SK-N-MC (cell line): Measurements from ENCODE around the gene PSMA2.

Source experiments
- DNase-seq: peaks from one replicate; pipeline ENCODE4 v3.0.0-alpha.2; 2011; ENCODE audit warnings: low read depth, low spot score
- H3K27ac ChIP-seq: fragments of 200-600 bp; sonication (generic); 2 replicates; pipeline ENCODE4 v1.5.1; 2016; ENCODE audit warnings: mixed run types
- H3K36me3 ChIP-seq: fragments of 200-600 bp; sonication (generic); 2 replicates; pipeline ENCODE4 v1.6.1; 2017; ENCODE audit warnings: antibody characterized with exemption, low read length, mixed read lengths; ENCODE audit not compliant: insufficient read depth
- H3K4me3 ChIP-seq: fragments of 200-600 bp; sonication (generic); 2 replicates; pipeline ENCODE4 v1.5.1; 2016
- H3K9ac ChIP-seq: fragments of 200-600 bp; sonication (generic); 2 replicates; pipeline ENCODE4 v1.8.0; 2017; ENCODE audit warnings: mixed run types, mixed read lengths; ENCODE audit not compliant: insufficient read length
- H3K9me3 ChIP-seq: fragments of 200-600 bp; sonication (generic); 2 replicates; pipeline ENCODE4 v1.6.1; 2017; ENCODE audit warnings: low read depth, mild to moderate bottlenecking, antibody characterized with exemption, low read length, moderate library complexity, mixed read lengths
- EZH2 ChIP-seq: fragments of 200-600 bp; sonication (generic); IDR thresholded peaks from one replicate; pipeline ENCODE4 v1.6.1; 2017; ENCODE audit warnings: antibody characterized with exemption
- FOXP2 ChIP-seq: optimal IDR thresholded peaks from 2 replicates; pipeline ENCODE3; 2011; ENCODE audit warnings: mild to moderate bottlenecking, moderate library complexity; ENCODE audit not compliant: insufficient read depth; ENCODE audit errors: extremely low read length, control extremely low read depth
- POLR2AphosphoS5 ChIP-seq: IDR thresholded peaks from 2 replicates; pipeline ENCODE4 v1.6.1; 2012; ENCODE audit warnings: mild to moderate bottlenecking, low read depth, low read length, borderline replicate concordance

The PSMA2 gene

GRCh38 chr7:42915356-42915755, 16.6 kb downstream of the PSMA2 start:
- peaks cover 52% of the 10 kb centered on the region for H3K36me3 ChIP-seq
- no peak overlapping the region for H3K4me3 ChIP-seq
- no peak overlapping the region for H3K27ac ChIP-seq
- DNase-seq, result no peak
- no peak overlapping the region for H3K9ac ChIP-seq
- TF ChIP-seq EZH2 (no peak), FOXP2 (no peak)
- no peaks in the 10 kb centered on the region for H3K9me3 ChIP-seq

GRCh38 chr7:42914421-42915045, 17.4 kb downstream of the PSMA2 start:
- peak overlapping the region; percentile 49; the same call in 1 of the 2 replicates for H3K27ac ChIP-seq
- no peak overlapping the region for H3K9ac ChIP-seq
- no peak overlapping the region for H3K4me3 ChIP-seq
- peaks cover 48% of the 10 kb centered on the region for H3K36me3 ChIP-seq
- TF ChIP-seq FOXP2, result no peak
- H3K9me3 ChIP-seq, result no peaks in the 10 kb centered on the region
- no peak for DNase-seq

- H3K27ac ChIP-seq, result no peak overlapping the region
- peaks cover 42% of the 10 kb centered on the region for H3K36me3 ChIP-seq
These were observed 18.0 kb downstream of the PSMA2 start for GRCh38 chr7:42914009-42914408.

GRCh38 chr7:42913591-42913990, 18.4 kb downstream of the PSMA2 start:
- no peak overlapping the region for H3K9ac ChIP-seq
- H3K36me3 ChIP-seq, result peaks cover 40% of the 10 kb centered on the region
- H3K27ac ChIP-seq, result no peak overlapping the region
- H3K9me3 ChIP-seq, result no peaks in the 10 kb centered on the region
- TF ChIP-seq POLR2AphosphoS5 (no peak), FOXP2 (no peak), EZH2 (no peak)
- DNase-seq, result no peak
- no peak overlapping the region for H3K4me3 ChIP-seq

More at GRCh38 chr7:42914009-42914408, 18.0 kb downstream of the PSMA2 start:
- Histone ChIP-seq H3K9ac (no peak overlapping the region), H3K9me3 (no peaks in the 10 kb centered on the region), H3K4me3 (no peak overlapping the region)
- DNase-seq, result no peak
- TF ChIP-seq POLR2AphosphoS5 (no peak), EZH2 (no peak), FOXP2 (no peak)

GRCh38 chr7:42911454-42912447, 20.2 kb downstream of the PSMA2 start, which contains the start of gene C7orf25:
Gene C7orf25, minus strand, starts transcription at chr7:42912070. Its CDS starts 1,170 bp downstream, at chr7:42910900.
- peak; percentile 39 for DNase-seq
- TF ChIP-seq POLR2AphosphoS5 (peak; percentile 81; the same call in 1 of the 2 replicates), EZH2 (no peak), FOXP2 (peak; percentile 78)
- Histone ChIP-seq H3K9ac (peak within 1 kb of the TSS; percentile 96), H3K27ac (peak within 1 kb of the TSS; percentile 42; the same call in 1 of the 2 replicates), H3K36me3 (peaks cover 24% of the 10 kb centered on the region), H3K9me3 (no peaks in the 10 kb centered on the region), H3K4me3 (peak within 1 kb of the TSS; percentile 96)

- no peak for DNase-seq
- Histone ChIP-seq H3K4me3 (no peak overlapping the region), H3K27ac (no peak overlapping the region), H3K9ac (no peak overlapping the region), H3K36me3 (peaks cover 9% of the 10 kb centered on the region), H3K9me3 (no peaks in the 10 kb centered on the region)
- TF ChIP-seq EZH2, result no peak
- TF ChIP-seq FOXP2, result no peak
- no peak for TF ChIP-seq POLR2AphosphoS5
These were observed 21.7 kb downstream of the PSMA2 start for GRCh38 chr7:42910306-42910705.

GRCh38 chr7:42907316-42907715, 24.7 kb downstream of the PSMA2 start:
- Histone ChIP-seq H3K4me3 (no peak overlapping the region), H3K9ac (no peak overlapping the region), H3K27ac (no peak overlapping the region), H3K36me3 (peaks cover 7% of the 10 kb centered on the region; the same call in 1 of the 2 replicates), H3K9me3 (no peaks in the 10 kb centered on the region)
- TF ChIP-seq EZH2 (no peak), POLR2AphosphoS5 (no peak), FOXP2 (no peak)
- DNase-seq, result no peak

- DNase-seq, result no peak
- no peak for TF ChIP-seq POLR2AphosphoS5
- no peak for TF ChIP-seq FOXP2
- no peak for TF ChIP-seq EZH2
- H3K9ac ChIP-seq, result no peak overlapping the region
- H3K4me3 ChIP-seq, result no peak overlapping the region
- no peaks in the 10 kb centered on the region for H3K9me3 ChIP-seq
- peaks cover 7% of the 10 kb centered on the region; the same call in 1 of the 2 replicates for H3K36me3 ChIP-seq
- H3K27ac ChIP-seq, result no peak overlapping the region
These were observed 25.8 kb downstream of the PSMA2 start for GRCh38 chr7:42906181-42906580.
